A673 (cell line): ENCODE results near the gene POSTN.

Experiments
- CTCF ChIP-seq: fragments of 300-800, 200-600 bp; sonication (generic); conservative IDR thresholded peaks from 2 replicates; pipeline ENCODE4 v1.5.1; 2017; ENCODE audit warnings: low read depth, mild to moderate bottlenecking, antibody characterized with exemption, low read length, moderate library complexity, mixed read lengths
- EZH2 ChIP-seq: fragments of 200-600 bp; sonication (generic); IDR thresholded peaks from 2 replicates; pipeline ENCODE4 v1.6.1; 2017; ENCODE audit warnings: borderline replicate concordance, low read depth, mild to moderate bottlenecking, mixed read lengths, antibody characterized with exemption, low read length; ENCODE audit not compliant: poor library complexity, severe bottlenecking

GRCh38 chr13:37613638-37614037, 15.1 kb upstream of the POSTN start:
- no peak for TF ChIP-seq CTCF
- TF ChIP-seq EZH2, result no peak
